ENCODE measurements around the gene VPS51.
"Not testable (repeated sequence)": the region's sequence is repeated elsewhere in the genome, so short reads cannot be mapped to it uniquely, and the experiment has no call there.

The VPS51 gene

GRCh38 chr11:65134952-65135632 is 39.1 kb downstream of the VPS51 start:
- peak; percentile 87 for DNase-seq (ENCODE audit: low spot score)
- Mint-ChIP-seq H3K9me3 (no peaks in the 10 kb centered on the region), H3K27ac (peak overlapping the region; percentile 98), H3K4me3 (peak overlapping the region; percentile 95), H3K4me1 (ENCODE audit: low read depth) (peaks cover 22% of the 10 kb centered on the region), H3K27me3 (ENCODE audit: low read depth) (peaks cover 3% of the 10 kb centered on the region), H3K36me3 (ENCODE audit: low read depth) (peaks cover 23% of the 10 kb centered on the region)

DNA sequence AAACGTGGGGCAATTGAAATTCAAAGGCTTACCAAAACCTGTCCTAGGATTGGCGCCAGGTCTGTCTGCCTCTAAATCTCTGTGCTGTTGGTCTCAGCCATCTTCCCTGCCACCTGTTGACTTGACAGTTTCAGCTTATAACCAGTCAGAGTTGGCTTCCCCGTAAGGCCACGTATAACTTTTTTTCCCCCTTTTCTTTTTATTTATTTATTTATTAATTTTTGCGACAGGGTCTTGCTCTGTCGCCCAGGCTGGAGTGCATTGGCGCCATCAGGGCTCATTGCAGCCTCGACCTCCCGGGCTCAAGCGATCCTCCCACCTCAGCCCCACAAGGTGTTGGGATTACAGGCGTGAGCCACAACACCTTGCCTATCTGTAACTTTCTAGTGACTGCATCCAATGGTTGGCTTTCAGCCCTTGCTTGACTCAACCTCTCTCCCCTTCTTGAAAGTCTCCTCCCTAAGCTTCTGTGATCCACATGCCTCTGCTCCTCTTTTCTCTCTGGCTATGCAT is 39.7 kb downstream of the VPS51 start:
- Mint-ChIP-seq H3K27ac (peak overlapping the region; percentile 98), H3K9me3 (no peaks in the 10 kb centered on the region), H3K4me3 (peak overlapping the region; percentile 95), H3K4me1 (ENCODE audit: low read depth) (peaks cover 22% of the 10 kb centered on the region), H3K36me3 (ENCODE audit: low read depth) (peaks cover 20% of the 10 kb centered on the region), H3K27me3 (ENCODE audit: low read depth) (peaks cover 3% of the 10 kb centered on the region)
- no peak for DNase-seq (ENCODE audit: low spot score)

DNA sequence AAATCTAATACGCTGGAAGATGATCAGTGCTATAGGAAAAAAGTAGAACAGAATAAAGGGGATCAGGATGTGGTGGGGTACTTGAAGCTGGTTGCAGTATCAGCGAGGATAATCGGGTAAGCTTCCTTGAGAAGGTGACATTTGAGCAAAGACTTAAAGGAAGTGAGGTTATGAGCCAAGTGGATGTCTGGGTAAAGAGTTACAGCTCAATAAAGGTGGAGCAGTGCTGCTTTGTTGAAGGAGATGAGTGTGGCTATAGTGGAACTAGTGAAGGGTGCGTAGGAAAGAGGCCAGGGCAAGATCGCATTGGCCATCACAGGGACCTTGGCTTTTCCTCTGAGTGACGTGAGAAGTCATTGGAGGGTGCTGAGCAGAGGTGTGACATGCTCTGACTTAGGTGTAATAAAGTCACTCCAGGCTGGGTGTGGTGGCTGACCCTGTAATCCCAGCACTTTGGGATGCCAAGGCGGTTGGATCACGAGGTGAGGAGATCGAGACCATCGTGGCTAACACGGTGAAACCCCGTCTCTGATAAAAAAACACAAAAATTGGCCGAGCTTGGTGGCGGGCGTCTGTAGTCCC is 40.6 kb downstream of the VPS51 start:
- peaks cover 22% of the 10 kb centered on the region for H3K4me1 Mint-ChIP-seq (ENCODE audit: low read depth)
- peak overlapping the region; percentile 95 for H3K4me3 Mint-ChIP-seq
- H3K27ac Mint-ChIP-seq = peak overlapping the region; percentile 71
- no peak for DNase-seq (ENCODE audit: low spot score)
- peaks cover 12% of the 10 kb centered on the region for H3K27me3 Mint-ChIP-seq (ENCODE audit: low read depth)
- peaks cover 15% of the 10 kb centered on the region for H3K36me3 Mint-ChIP-seq (ENCODE audit: low read depth)
- H3K9me3 Mint-ChIP-seq = no peaks in the 10 kb centered on the region

DNA sequence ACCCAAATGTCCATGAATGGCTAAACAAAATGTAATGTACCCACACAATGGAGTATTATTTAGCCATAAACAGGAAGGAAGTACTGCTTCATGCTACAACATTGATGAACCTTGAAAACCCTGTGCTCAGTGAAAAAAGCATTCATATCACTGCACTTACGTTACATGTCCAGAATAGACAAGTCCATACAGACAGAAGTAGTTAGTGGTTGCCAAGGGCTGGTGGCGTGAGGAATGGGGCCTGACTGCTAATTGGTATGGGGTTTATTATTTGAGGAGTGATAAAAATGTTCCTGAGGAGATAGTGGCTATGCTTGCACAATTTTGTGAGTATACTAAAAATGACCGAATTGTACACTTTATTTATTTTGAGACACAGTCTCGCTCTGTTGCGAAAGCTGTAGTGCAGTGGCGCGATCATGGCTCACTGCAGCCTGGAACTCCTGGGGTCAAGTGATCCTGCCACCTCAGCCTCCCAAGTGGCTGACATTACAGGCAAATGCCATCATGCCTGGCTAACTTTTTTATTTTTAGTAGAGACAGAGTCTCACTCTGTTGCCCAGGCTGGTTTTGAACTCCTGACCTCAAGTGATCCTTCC is 46.0 kb downstream of the VPS51 start:
- Mint-ChIP-seq H3K27me3 (ENCODE audit: low read depth) (peaks cover 23% of the 10 kb centered on the region), H3K27ac (no peak overlapping the region), H3K4me3 (no peak overlapping the region), H3K4me1 (ENCODE audit: low read depth) (no peaks in the 10 kb centered on the region), H3K9me3 (no peaks in the 10 kb centered on the region), H3K36me3 (ENCODE audit: low read depth) (no peaks in the 10 kb centered on the region)
- DNase-seq (ENCODE audit: low spot score) = no peak

DNA sequence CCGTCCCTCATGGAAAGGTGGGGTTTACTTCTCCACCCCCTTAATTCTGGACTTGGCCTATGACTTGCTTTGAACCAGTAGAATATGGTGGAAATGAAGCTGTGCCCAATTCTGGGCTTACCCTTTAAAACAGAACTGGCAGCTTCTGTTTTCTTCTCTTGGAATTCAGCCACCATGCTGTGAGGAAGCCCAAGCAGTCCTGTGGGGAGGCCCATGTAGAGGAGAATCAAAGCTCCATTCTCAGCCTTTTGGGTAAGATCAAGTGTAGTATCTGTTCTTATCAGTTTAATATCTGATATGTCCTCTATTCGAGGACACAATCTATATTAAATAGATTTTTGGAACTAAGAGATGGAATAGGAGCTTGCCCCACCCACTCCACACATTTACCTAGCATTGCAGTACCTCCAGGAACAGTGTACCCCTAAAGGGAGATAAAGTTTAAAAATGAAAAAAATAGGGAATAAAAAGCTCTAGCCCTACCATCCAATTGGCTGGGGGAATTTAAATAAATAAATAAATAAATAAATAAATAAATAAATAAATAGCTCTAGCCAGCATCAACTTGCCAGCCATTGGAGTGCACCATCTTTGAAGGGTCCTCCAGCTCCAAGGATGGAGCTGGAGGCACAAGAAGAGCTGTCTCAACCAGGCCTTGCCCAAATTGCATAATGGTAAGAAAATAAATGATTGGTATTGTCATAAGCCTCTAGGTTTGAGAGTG is 51.5 kb downstream of the VPS51 start:
- peaks cover 11% of the 10 kb centered on the region for H3K4me1 Mint-ChIP-seq (ENCODE audit: low read depth)
- H3K9me3 Mint-ChIP-seq = no peaks in the 10 kb centered on the region
- H3K27me3 Mint-ChIP-seq (ENCODE audit: low read depth) = peaks cover 6% of the 10 kb centered on the region
- H3K36me3 Mint-ChIP-seq (ENCODE audit: low read depth) = no peaks in the 10 kb centered on the region
- no peak overlapping the region for H3K4me3 Mint-ChIP-seq
- no peak for DNase-seq (ENCODE audit: low spot score)
- H3K27ac Mint-ChIP-seq = no peak overlapping the region

- Mint-ChIP-seq H3K4me3 (no peak overlapping the region), H3K27ac (no peak overlapping the region), H3K9me3 (no peaks in the 10 kb centered on the region), H3K27me3 (ENCODE audit: low read depth) (peaks cover 6% of the 10 kb centered on the region), H3K4me1 (ENCODE audit: low read depth) (peaks cover 17% of the 10 kb centered on the region), H3K36me3 (ENCODE audit: low read depth) (no peaks in the 10 kb centered on the region)
- no peak for DNase-seq (ENCODE audit: low spot score)
Observed at GRCh38 chr11:65148657-65149056, 52.6 kb downstream of the VPS51 start.

DNA sequence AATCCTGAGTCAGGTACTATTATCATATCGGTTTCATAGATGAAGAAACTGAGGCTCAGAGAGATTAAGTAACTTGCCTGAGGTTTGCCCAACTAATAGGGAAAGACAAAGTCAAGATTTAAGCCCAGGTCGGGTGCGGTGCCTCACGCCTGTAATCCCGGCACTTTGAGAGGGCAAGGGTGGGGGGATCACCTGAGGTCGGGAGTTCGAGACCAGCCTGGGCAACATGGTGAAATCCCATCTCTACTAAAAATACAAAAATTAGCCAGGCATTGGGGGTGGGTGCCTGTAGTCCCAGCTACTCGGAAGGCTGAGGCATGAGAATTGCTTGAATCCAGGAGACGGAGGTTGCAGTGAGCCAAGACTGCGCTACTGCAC is 54.1 kb downstream of the VPS51 start:
- H3K36me3 Mint-ChIP-seq (ENCODE audit: low read depth); H3K27ac Mint-ChIP-seq; H3K27me3 Mint-ChIP-seq (ENCODE audit: low read depth); H3K9me3 Mint-ChIP-seq; H3K4me3 Mint-ChIP-seq; DNase-seq (ENCODE audit: low spot score): not testable (repeated sequence)
- H3K4me1 Mint-ChIP-seq (ENCODE audit: low read depth) = peaks cover 17% of the 10 kb centered on the region

DNA sequence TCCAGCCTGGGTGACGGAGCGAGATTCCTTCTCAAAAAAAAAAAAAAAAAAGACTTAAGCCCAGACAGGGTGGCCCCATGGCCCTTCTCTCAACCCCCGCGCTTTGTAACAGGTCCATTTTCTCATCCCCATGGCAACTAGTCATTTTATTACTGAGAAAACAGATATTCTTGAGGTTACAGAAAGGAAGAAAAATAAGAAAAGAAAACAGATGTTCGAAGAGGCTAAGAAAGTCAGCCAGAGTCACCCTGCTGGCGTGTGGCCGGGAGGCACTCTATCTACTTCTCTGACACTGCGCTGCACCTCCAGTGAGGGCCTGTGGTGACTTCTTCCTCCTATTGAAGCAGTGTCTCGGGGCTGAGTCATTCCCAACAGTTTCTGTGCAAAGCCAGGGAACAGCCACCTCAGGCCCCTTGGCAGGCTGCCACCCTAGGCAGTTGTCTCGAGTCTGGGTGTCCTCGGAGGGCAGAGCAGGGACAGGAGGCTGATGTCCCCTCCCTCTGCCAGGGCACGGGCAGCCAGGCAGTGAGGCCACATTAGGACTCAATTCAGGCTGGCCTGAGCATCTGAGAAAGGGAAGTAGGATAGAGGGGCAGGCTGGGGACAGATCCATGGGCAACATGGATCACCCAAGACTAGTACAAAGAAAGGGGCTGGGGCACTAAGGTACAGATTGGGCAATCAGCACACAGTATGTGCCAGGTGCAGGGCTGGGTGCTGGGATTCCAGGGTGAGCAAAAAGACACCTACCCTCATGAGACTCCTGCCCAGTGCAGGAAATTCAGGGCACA is 54.7 kb downstream of the VPS51 start:
- Mint-ChIP-seq H3K36me3 (ENCODE audit: low read depth) (no peaks in the 10 kb centered on the region), H3K27me3 (ENCODE audit: low read depth) (no peaks in the 10 kb centered on the region), H3K4me1 (ENCODE audit: low read depth) (peaks cover 17% of the 10 kb centered on the region), H3K9me3 (no peaks in the 10 kb centered on the region), H3K4me3 (no peak overlapping the region), H3K27ac (no peak overlapping the region)
- DNase-seq (ENCODE audit: low spot score) = peak; percentile 22

- Mint-ChIP-seq H3K4me3 (no peak overlapping the region), H3K9me3 (no peaks in the 10 kb centered on the region), H3K27ac (no peak overlapping the region), H3K27me3 (ENCODE audit: low read depth) (no peaks in the 10 kb centered on the region), H3K36me3 (ENCODE audit: low read depth) (no peaks in the 10 kb centered on the region), H3K4me1 (ENCODE audit: low read depth) (peaks cover 17% of the 10 kb centered on the region)
- DNase-seq (ENCODE audit: low spot score) = no peak
Observed at GRCh38 chr11:65151331-65151899, 55.4 kb downstream of the VPS51 start.

DNA sequence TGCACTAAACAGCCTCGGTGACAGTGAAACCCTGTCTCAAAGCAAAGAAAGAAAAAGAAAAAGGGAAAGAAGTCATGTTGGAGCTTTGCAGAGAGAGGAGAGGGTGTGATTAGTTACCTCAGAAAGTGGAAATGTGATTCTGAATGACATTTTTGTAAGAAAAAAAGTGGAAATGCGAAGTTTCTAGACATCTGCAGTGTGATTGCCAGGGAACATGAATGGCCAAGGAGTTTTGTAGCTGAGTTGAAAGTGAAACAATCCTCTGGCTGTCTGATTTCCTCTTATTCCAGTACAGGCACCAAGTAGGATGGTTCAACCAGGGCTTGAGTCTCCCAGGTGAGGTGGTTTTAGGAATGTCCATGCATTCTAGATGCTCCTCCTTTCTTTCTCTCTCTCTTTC is 56.1 kb downstream of the VPS51 start:
- no peaks in the 10 kb centered on the region for H3K36me3 Mint-ChIP-seq (ENCODE audit: low read depth)
- H3K4me3 Mint-ChIP-seq = no peak overlapping the region
- peaks cover 17% of the 10 kb centered on the region for H3K4me1 Mint-ChIP-seq (ENCODE audit: low read depth)
- no peak for DNase-seq (ENCODE audit: low spot score)
- no peaks in the 10 kb centered on the region for H3K27me3 Mint-ChIP-seq (ENCODE audit: low read depth)
- H3K9me3 Mint-ChIP-seq = no peaks in the 10 kb centered on the region
- H3K27ac Mint-ChIP-seq = no peak overlapping the region

DNA sequence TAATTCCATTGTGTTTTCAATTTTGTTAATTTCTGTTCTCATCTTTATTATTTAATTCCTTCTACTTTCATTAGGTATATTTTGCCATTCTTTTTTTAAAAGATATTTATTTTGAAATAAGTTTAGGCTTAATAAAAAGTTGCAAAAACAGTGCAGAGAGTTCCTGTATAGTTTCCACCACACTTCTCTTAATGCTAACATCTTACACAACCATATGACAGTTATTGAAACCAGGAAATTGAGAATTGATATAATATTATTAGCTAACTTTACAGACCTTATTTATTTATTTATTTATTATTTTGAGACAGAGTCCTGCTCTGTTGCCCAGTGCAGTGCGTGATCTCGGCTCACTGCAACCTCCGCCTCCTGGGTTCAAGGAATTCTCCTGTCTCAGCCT is 60.2 kb downstream of the VPS51 start:
- no peak for DNase-seq (ENCODE audit: low spot score)
- no peak overlapping the region for H3K4me3 Mint-ChIP-seq
- H3K27ac Mint-ChIP-seq = no peak overlapping the region
- no peaks in the 10 kb centered on the region for H3K36me3 Mint-ChIP-seq (ENCODE audit: low read depth)
- H3K9me3 Mint-ChIP-seq = no peaks in the 10 kb centered on the region
- peaks cover 2% of the 10 kb centered on the region for H3K27me3 Mint-ChIP-seq (ENCODE audit: low read depth)
- peaks cover 12% of the 10 kb centered on the region for H3K4me1 Mint-ChIP-seq (ENCODE audit: low read depth)

- no peak overlapping the region for H3K4me3 Mint-ChIP-seq
- no peak for DNase-seq (ENCODE audit: low spot score)
- no peaks in the 10 kb centered on the region for H3K36me3 Mint-ChIP-seq (ENCODE audit: low read depth)
- peaks cover 10% of the 10 kb centered on the region for H3K4me1 Mint-ChIP-seq (ENCODE audit: low read depth)
- H3K9me3 Mint-ChIP-seq = no peaks in the 10 kb centered on the region
- no peak overlapping the region for H3K27ac Mint-ChIP-seq
- H3K27me3 Mint-ChIP-seq (ENCODE audit: low read depth) = peaks cover 2% of the 10 kb centered on the region
Observed at GRCh38 chr11:65156926-65157325, 60.9 kb downstream of the VPS51 start.

DNA sequence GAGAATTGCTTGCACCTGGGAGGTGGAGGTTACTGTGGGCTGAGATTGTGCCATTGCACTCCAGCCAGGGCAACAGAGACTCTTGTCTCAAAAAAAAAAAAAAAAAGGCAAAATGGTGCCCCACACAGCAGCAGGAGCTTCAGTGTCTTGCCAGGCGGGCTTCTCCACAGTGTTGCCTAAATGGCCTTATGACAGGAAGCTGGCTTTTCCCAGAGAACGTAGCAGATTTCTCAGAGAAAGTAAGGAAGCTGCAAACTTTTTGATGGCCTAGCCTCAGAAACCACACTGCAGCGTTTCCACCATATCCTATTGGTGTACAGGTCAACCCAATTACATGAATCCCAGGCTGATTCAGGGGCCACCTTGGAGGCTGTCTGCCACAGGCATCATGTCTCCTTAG is 61.3 kb downstream of the VPS51 start:
- peaks cover 6% of the 10 kb centered on the region for H3K4me1 Mint-ChIP-seq (ENCODE audit: low read depth)
- peaks cover 2% of the 10 kb centered on the region for H3K27me3 Mint-ChIP-seq (ENCODE audit: low read depth)
- no peak for DNase-seq (ENCODE audit: low spot score)
- no peaks in the 10 kb centered on the region for H3K36me3 Mint-ChIP-seq (ENCODE audit: low read depth)
- H3K9me3 Mint-ChIP-seq = no peaks in the 10 kb centered on the region
- H3K4me3 Mint-ChIP-seq = no peak overlapping the region
- no peak overlapping the region for H3K27ac Mint-ChIP-seq

Data from T-helper 2 cell treated with Interferon-gamma antibody and Interleukin-4, amounts not matched to agents 5 μg/mL and 100 μg/mL, for 36 hours (primary cell).